SK-N-SH treated with all-trans-retinoic acid at 6 μM for 48 hours (cell line): ENCODE results near the gene TMC8.
"Not testable (repeated sequence)": the region's sequence is repeated elsewhere in the genome, so short reads cannot be mapped to it uniquely, and the experiment has no call there.

Experiments
- ATAC-seq: fragments of 200-7000 bp; cut with Tn5 transposase; 3 replicates; pipeline ENCODE4 v1.9.1; 2020; ENCODE audit warnings: mild to moderate bottlenecking, moderate library complexity
- ARNTL ChIP-seq: fragments of 450-650 bp; formaldehyde crosslinking; IDR thresholded peaks from 2 replicates; pipeline ENCODE4 v1.5.0; 2020; ENCODE audit warnings: low read depth, mild to moderate bottlenecking, moderate library complexity, borderline replicate concordance
- BACH2 ChIP-seq: fragments of 250-450 bp; sonication (Bioruptor Pico); IDR thresholded peaks from 2 replicates; pipeline ENCODE4 v1.9.0; 2021; ENCODE audit warnings: mild to moderate bottlenecking, borderline replicate concordance
- CSDC2 ChIP-seq: fragments of 250-450 bp; sonication (Bioruptor Pico); IDR thresholded peaks from 2 replicates; pipeline ENCODE4 v1.5.0; 2020; ENCODE audit warnings: mild to moderate bottlenecking, moderate library complexity
- ESRRG ChIP-seq: fragments of 250-450 bp; sonication (Bioruptor Pico); IDR thresholded peaks from 2 replicates; pipeline ENCODE4 v1.6.1; 2021; ENCODE audit warnings: mild to moderate bottlenecking
- GLIS3 ChIP-seq: fragments of 250-450 bp; sonication (Bioruptor Pico); IDR thresholded peaks from 2 replicates; pipeline ENCODE4 v1.5.0; 2020; ENCODE audit warnings: mild to moderate bottlenecking, moderate library complexity
- OSR1 ChIP-seq: fragments of 250-450 bp; sonication (Bioruptor Pico); IDR thresholded peaks from 2 replicates; pipeline ENCODE4 v1.8.0; 2022; ENCODE audit warnings: moderate library complexity, mild to moderate bottlenecking, inconsistent platforms
- PPARA ChIP-seq: fragments of 250-450 bp; sonication (Bioruptor Pico); IDR thresholded peaks from 2 replicates; pipeline ENCODE4 v1.5.0; 2020; ENCODE audit warnings: mild to moderate bottlenecking, borderline replicate concordance
- RARB ChIP-seq: fragments of 250-450 bp; sonication (Bioruptor Pico); IDR thresholded peaks from 2 replicates; pipeline ENCODE4 v1.8.0; 2021; ENCODE audit warnings: mild to moderate bottlenecking, moderate library complexity
- SNAI2 ChIP-seq: fragments of 250-450 bp; sonication (Bioruptor Pico); IDR thresholded peaks from 2 replicates; pipeline ENCODE4 v1.5.0; 2020; ENCODE audit warnings: mild to moderate bottlenecking, moderate library complexity
- TCF4 ChIP-seq: fragments of 250-450 bp; sonication (Bioruptor Pico); IDR thresholded peaks from 2 replicates; pipeline ENCODE4 v1.8.0; 2021; ENCODE audit warnings: mild to moderate bottlenecking, moderate library complexity, borderline replicate concordance
- TOX ChIP-seq: fragments of 250-450 bp; sonication (Bioruptor Pico); IDR thresholded peaks from 2 replicates; pipeline ENCODE4 v1.8.0; 2021; ENCODE audit warnings: mild to moderate bottlenecking, moderate library complexity, borderline replicate concordance
- ZC3H10 ChIP-seq: fragments of 250-450 bp; sonication (Bioruptor Pico); IDR thresholded peaks from 2 replicates; pipeline ENCODE4 v1.5.1; 2021; ENCODE audit warnings: mild to moderate bottlenecking, moderate library complexity
- ZFP3 ChIP-seq: fragments of 250-450 bp; sonication (Bioruptor Pico); IDR thresholded peaks from 2 replicates; pipeline ENCODE4 v1.5.0; 2020; ENCODE audit warnings: mild to moderate bottlenecking, moderate library complexity
- ZFP30 ChIP-seq: fragments of 450-650 bp; formaldehyde crosslinking; IDR thresholded peaks from 2 replicates; pipeline ENCODE4 v1.5.0; 2022; ENCODE audit warnings: mild to moderate bottlenecking, moderate library complexity
- ZNF565 ChIP-seq: fragments of 450-650 bp; formaldehyde crosslinking; conservative IDR thresholded peaks from 2 replicates; pipeline ENCODE4 v1.5.0; 2020; ENCODE audit warnings: low read depth, mild to moderate bottlenecking, moderate library complexity
- ZNF70 ChIP-seq: fragments of 450-650 bp; formaldehyde crosslinking; IDR thresholded peaks from 2 replicates; pipeline ENCODE4 v1.5.0; 2020; ENCODE audit warnings: mild to moderate bottlenecking, moderate library complexity
- ZNF8 ChIP-seq: fragments of 450-650 bp; formaldehyde crosslinking; IDR thresholded peaks from 2 replicates; pipeline ENCODE4 v1.5.0; 2020; ENCODE audit warnings: mild to moderate bottlenecking, moderate library complexity
- TF ChIP-seq, protein P1 (sequence below): fragments of 250-450 bp; sonication (Bioruptor Pico); IDR thresholded peaks from 2 replicates; pipeline ENCODE4 v1.5.1; 2020; ENCODE audit warnings: low read depth, mild to moderate bottlenecking, moderate library complexity
- TF ChIP-seq, protein P2 (sequence below): fragments of 250-450 bp; sonication (Bioruptor Pico); IDR thresholded peaks from 2 replicates; pipeline ENCODE4 v1.5.1; 2021; ENCODE audit warnings: mild to moderate bottlenecking, moderate library complexity
- TF ChIP-seq, protein P3 (sequence below): fragments of 250-450 bp; sonication (Bioruptor Pico); IDR thresholded peaks from 2 replicates; pipeline ENCODE4 v1.5.0; 2020; ENCODE audit warnings: mild to moderate bottlenecking, moderate library complexity
- TF ChIP-seq, protein P4 (sequence below): fragments of 250-450 bp; sonication (Bioruptor Pico); IDR thresholded peaks from 2 replicates; pipeline ENCODE4 v1.8.0; 2021; ENCODE audit warnings: low read depth, mild to moderate bottlenecking, moderate library complexity, borderline replicate concordance
- TF ChIP-seq, protein P5 (sequence below): fragments of 250-450 bp; sonication (Bioruptor Pico); IDR thresholded peaks from 2 replicates; pipeline ENCODE4 v1.8.0; 2020; ENCODE audit warnings: mild to moderate bottlenecking, moderate library complexity, borderline replicate concordance

Gene TMC8, protein sequence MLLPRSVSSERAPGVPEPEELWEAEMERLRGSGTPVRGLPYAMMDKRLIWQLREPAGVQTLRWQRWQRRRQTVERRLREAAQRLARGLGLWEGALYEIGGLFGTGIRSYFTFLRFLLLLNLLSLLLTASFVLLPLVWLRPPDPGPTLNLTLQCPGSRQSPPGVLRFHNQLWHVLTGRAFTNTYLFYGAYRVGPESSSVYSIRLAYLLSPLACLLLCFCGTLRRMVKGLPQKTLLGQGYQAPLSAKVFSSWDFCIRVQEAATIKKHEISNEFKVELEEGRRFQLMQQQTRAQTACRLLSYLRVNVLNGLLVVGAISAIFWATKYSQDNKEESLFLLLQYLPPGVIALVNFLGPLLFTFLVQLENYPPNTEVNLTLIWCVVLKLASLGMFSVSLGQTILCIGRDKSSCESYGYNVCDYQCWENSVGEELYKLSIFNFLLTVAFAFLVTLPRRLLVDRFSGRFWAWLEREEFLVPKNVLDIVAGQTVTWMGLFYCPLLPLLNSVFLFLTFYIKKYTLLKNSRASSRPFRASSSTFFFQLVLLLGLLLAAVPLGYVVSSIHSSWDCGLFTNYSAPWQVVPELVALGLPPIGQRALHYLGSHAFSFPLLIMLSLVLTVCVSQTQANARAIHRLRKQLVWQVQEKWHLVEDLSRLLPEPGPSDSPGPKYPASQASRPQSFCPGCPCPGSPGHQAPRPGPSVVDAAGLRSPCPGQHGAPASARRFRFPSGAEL

DNA sequence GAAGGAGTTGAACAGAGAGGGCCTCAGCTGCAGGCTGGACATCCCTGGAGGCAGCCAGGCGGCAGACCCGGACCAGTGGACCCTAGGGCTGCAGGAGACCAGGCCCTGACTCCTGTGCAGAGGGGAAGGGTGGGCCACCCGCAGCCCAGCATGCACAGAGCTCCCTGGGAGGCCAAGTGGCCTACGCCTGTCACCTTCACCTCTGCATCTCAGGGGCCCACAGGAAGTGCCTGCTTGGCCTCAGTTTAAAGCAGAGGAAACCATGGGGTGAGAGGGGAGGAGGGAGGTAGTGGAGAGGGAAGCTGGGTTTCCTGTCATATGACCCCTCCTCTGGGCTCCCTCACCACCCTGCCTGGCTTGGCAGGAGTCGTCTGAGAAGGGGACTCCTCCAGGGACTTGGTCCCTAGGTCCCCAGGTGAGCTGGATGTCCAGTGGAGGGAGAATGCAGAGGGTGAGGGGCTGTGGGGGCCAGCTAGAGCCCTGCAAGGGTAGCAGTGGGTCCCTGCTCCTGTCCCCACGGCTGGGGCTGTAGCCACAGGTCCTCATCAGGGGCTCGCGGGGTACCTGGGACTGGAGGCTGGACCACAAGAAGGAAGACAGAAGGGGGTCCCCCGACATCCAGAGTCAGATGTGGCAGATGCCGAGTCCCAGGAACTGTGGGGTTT, at the start of gene TMC8:
Gene TMC8 (plus strand): TSS at position 335 of the 665 bp plus-strand sequence. CDS start 818 bp downstream, outside the sequence.
- TF ChIP-seq ZNF8 (CRISPR knock-in tag) (no peak), ZFP3 (CRISPR knock-in tag) (no peak), ARNTL (CRISPR knock-in tag) (no peak), ZFP30 (CRISPR knock-in tag) (no peak), OSR1 (no peak), ZNF565 (no peak), TOX (no peak), ZNF70 (no peak), ZC3H10 (no peak), RARB (CRISPR knock-in tag) (no peak), TCF4 (CRISPR knock-in tag) (no peak), PPARA (CRISPR knock-in tag) (no peak), ESRRG (CRISPR knock-in tag) (no peak), CSDC2 (CRISPR knock-in tag) (no peak), SNAI2 (CRISPR knock-in tag) (no peak), GLIS3 (CRISPR knock-in tag) (no peak)
- TF ChIP-seq, protein P1, sequence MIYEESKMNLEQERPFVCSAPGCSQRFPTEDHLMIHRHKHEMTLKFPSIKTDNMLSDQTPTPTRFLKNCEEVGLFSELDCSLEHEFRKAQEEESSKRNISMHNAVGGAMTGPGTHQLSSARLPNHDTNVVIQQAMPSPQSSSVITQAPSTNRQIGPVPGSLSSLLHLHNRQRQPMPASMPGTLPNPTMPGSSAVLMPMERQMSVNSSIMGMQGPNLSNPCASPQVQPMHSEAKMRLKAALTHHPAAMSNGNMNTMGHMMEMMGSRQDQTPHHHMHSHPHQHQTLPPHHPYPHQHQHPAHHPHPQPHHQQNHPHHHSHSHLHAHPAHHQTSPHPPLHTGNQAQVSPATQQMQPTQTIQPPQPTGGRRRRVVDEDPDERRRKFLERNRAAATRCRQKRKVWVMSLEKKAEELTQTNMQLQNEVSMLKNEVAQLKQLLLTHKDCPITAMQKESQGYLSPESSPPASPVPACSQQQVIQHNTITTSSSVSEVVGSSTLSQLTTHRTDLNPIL: no peak
- TF ChIP-seq, protein P2, sequence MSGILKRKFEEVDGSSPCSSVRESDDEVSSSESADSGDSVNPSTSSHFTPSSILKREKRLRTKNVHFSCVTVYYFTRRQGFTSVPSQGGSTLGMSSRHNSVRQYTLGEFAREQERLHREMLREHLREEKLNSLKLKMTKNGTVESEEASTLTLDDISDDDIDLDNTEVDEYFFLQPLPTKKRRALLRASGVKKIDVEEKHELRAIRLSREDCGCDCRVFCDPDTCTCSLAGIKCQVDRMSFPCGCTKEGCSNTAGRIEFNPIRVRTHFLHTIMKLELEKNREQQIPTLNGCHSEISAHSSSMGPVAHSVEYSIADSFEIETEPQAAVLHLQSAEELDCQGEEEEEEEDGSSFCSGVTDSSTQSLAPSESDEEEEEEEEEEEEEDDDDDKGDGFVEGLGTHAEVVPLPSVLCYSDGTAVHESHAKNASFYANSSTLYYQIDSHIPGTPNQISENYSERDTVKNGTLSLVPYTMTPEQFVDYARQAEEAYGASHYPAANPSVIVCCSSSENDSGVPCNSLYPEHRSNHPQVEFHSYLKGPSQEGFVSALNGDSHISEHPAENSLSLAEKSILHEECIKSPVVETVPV (CRISPR knock-in tag): no peak
- TF ChIP-seq, protein P3, sequence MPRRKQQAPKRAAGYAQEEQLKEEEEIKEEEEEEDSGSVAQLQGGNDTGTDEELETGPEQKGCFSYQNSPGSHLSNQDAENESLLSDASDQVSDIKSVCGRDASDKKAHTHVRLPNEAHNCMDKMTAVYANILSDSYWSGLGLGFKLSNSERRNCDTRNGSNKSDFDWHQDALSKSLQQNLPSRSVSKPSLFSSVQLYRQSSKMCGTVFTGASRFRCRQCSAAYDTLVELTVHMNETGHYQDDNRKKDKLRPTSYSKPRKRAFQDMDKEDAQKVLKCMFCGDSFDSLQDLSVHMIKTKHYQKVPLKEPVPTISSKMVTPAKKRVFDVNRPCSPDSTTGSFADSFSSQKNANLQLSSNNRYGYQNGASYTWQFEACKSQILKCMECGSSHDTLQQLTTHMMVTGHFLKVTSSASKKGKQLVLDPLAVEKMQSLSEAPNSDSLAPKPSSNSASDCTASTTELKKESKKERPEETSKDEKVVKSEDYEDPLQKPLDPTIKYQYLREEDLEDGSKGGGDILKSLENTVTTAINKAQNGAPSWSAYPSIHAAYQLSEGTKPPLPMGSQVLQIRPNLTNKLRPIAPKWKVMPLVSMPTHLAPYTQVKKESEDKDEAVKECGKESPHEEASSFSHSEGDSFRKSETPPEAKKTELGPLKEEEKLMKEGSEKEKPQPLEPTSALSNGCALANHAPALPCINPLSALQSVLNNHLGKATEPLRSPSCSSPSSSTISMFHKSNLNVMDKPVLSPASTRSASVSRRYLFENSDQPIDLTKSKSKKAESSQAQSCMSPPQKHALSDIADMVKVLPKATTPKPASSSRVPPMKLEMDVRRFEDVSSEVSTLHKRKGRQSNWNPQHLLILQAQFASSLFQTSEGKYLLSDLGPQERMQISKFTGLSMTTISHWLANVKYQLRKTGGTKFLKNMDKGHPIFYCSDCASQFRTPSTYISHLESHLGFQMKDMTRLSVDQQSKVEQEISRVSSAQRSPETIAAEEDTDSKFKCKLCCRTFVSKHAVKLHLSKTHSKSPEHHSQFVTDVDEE: no peak
- TF ChIP-seq, protein P4, sequence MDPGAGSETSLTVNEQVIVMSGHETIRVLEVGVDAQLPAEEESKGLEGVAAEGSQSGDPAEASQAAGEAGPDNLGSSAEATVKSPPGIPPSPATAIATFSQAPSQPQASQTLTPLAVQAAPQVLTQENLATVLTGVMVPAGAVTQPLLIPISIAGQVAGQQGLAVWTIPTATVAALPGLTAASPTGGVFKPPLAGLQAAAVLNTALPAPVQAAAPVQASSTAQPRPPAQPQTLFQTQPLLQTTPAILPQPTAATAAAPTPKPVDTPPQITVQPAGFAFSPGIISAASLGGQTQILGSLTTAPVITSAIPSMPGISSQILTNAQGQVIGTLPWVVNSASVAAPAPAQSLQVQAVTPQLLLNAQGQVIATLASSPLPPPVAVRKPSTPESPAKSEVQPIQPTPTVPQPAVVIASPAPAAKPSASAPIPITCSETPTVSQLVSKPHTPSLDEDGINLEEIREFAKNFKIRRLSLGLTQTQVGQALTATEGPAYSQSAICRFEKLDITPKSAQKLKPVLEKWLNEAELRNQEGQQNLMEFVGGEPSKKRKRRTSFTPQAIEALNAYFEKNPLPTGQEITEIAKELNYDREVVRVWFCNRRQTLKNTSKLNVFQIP: no peak
- ATAC-seq: no peak

DNA sequence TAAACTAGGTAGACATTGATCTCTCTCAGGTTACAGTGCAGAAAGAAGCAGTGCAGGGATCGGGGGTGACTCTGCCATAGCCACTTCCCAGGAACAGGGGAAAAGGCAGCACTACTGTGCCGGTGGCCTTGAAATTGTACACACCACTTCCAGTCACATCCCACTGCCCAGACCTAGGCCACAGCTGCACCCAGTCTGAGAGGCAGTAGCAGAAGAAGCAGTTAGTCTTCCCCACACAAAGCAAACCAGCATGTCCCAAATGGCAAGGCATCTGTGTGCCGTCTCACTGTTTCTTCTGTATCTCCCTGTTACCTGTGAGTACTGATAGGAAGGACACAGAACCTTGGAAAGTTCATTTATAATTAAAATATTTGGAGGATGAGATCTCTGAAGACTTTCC, 49.0 kb upstream of the TMC8 start:
- TF ChIP-seq SNAI2 (CRISPR knock-in tag): no peak
- TF ChIP-seq, protein P3: no peak
- TF ChIP-seq RARB (CRISPR knock-in tag): no peak
- no peak for TF ChIP-seq OSR1
- TF ChIP-seq ZNF8 (CRISPR knock-in tag): no peak
- TF ChIP-seq, protein P5, sequence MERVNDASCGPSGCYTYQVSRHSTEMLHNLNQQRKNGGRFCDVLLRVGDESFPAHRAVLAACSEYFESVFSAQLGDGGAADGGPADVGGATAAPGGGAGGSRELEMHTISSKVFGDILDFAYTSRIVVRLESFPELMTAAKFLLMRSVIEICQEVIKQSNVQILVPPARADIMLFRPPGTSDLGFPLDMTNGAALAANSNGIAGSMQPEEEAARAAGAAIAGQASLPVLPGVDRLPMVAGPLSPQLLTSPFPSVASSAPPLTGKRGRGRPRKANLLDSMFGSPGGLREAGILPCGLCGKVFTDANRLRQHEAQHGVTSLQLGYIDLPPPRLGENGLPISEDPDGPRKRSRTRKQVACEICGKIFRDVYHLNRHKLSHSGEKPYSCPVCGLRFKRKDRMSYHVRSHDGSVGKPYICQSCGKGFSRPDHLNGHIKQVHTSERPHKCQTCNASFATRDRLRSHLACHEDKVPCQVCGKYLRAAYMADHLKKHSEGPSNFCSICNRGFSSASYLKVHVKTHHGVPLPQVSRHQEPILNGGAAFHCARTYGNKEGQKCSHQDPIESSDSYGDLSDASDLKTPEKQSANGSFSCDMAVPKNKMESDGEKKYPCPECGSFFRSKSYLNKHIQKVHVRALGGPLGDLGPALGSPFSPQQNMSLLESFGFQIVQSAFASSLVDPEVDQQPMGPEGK (CRISPR knock-in tag): no peak
- no peak for TF ChIP-seq BACH2 (CRISPR knock-in tag)
- TF ChIP-seq ZNF70: no peak
- TF ChIP-seq GLIS3 (CRISPR knock-in tag): no peak
- TF ChIP-seq ZFP3 (CRISPR knock-in tag): no peak
- TF ChIP-seq TCF4 (CRISPR knock-in tag): no peak
- TF ChIP-seq ZC3H10: no peak
- ATAC-seq: no peak

DNA sequence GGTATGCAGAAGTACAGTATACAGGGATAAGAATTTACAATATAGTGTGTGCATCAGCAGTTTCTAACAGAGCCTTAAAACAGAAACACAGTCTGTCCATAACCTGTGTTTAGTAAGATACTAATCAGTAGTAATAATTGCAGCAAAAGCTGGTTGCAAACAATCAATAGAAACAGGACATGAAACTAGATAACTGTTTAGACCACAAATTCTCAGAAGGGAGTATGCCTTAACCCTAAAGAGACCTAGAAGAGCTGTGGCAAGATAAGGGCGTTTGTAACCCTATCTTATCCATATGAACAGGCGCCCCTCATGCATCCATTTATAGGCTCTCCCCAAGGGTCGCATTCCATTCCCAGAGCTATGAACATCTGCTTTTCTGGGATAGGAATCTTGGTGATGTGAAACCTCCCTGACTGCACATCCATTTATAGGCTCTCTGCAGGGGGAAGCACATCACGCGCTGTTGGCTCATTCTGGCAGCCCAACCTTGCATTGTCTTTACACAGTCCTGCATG, 48.2 kb upstream of the TMC8 start:
- not testable (repeated sequence) for ATAC-seq
